Measurements from ENCODE around the gene ACE.
A peak's percentile ranks its signal among the peaks of the same experiment; 100 is the strongest.
"Not testable (repeated sequence)": the region's sequence is repeated elsewhere in the genome, so short reads cannot be mapped to it uniquely, and the experiment has no call there.

The ACE gene

DNA sequence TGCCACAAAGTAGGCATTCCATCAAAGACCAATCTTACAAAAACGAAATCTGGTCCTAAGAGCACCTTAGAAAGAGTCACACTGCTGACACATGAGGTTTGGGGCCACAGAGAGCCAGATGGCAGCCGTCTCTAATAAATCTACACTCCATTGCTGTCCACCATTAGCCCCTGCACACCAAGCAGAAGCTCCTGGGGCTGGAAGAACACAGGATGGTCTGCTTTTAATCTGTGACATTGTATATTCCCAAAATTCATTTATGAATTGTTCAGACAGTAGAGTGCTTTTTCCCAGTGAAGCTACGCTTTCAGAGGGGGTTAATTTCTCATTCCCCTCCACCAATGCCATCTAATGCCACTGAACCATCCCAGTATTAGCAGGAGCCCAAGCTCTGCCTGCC, 32.4 kb upstream of the ACE start:
- DNase-seq (ENCODE audit: low read depth): no peak

DNA sequence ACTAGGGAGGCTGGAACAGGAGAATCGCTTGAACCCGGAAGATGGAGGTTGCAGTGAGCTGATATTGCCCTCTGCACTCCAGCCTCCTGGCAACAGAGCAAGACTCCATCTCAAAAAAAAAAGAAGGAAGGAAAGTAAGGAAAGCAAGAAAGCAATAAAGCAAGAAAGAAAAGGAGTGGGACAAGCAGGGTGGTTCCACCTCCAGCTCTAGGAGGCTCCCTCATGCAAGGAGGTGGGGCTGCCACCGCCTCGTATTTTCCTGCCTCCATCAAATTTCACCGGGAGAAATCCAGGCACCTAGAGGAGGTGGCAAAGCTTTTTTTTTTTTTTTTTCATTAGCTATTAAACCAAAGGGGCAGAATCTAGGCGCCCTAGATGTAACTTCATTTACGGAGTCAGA, 31.8 kb upstream of the ACE start:
- DNase-seq (ENCODE audit: low read depth): no peak

- peak; percentile 40 for DNase-seq (ENCODE audit: low read depth)
Measured at GRCh38 chr17:63445571-63445953, 31.3 kb upstream of the ACE start.

GRCh38 chr17:63445954-63446752, 30.7 kb upstream of the ACE start, which contains the start of gene CYB561:
Gene CYB561 (minus strand): TSS chr17:63446306. CDS start chr17:63437547, 8,759 bp downstream.
- peak; percentile 45 for DNase-seq (ENCODE audit: low read depth)

- peak; percentile 17 for DNase-seq (ENCODE audit: low read depth)
Measured at GRCh38 chr17:63446753-63447470, 29.9 kb upstream of the ACE start.

DNA sequence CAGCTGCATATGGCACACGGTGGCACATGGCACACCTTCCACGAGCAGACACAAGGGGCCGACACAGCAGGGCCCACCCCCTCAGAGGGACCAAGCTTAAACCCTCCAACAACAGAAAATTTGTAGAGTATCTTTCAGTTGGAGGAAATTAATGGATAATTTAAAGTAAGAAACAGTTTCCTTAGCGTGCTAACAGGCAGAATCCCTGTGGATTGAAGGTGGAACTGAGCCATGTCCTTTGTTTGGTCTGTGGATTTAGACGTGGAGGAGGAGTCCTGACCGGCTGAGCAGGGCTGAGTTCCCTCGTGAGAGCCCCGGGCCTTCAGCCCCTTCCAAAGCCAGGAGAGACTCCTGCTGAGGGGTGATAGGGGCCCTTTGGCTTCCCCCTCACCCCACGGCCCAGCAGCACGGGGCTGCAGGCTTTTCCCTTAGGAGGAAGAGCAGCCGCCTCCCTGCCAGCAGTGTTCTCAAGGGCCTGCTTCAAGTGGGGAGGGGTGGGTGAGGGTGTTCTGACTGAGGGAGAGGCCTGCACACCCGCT, 29.3 kb upstream of the ACE start:
- DNase-seq (ENCODE audit: low read depth): no peak

DNA sequence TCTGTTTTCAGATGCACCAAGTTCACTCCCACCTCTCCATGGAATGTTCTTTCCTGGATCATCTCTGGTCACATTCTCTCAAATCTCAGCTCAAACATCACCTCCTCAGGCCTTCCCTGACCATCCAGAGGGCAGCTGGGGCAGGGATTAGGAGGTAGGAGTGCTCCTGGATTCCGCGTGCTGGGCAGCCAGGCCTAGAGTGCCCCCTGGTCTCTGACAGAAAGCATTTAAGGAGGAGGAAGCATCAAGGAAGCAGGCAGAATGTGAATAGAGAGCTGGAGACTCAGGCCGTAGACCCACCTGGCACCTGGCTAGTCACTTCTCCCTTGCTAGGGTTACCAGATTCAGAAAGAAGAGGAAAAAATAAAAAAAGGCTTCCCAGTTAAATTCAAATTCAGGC, 28.2 kb upstream of the ACE start:
- no peak for DNase-seq (ENCODE audit: low read depth)

DNA sequence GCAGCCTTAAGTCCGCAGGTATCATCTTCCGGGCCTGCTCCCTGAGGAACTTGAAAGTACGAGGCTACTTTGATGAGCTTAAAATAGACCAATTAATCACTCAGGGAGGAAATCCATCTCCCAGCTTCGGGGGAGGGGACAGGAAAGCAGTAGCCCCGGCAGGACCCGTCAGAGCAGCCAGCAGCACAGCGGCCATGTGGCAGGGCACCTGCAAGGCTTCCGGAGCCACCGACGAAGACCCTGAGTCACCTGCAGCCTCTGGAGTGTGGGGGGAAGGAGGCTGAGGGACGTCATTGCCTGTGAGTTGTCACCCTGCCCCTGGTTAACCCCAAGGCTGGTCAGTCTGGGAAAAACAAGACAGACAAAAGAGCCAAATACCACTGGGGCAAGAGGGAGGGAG, 26.3 kb upstream of the ACE start:
- DNase-seq (ENCODE audit: low read depth): no peak

- DNase-seq (ENCODE audit: low read depth): no peak
Measured at GRCh38 chr17:63451150-63451549, 25.7 kb upstream of the ACE start.

GRCh38 chr17:63452046-63452961, 24.6 kb upstream of the ACE start:
- no peak for DNase-seq (ENCODE audit: low read depth)

DNA sequence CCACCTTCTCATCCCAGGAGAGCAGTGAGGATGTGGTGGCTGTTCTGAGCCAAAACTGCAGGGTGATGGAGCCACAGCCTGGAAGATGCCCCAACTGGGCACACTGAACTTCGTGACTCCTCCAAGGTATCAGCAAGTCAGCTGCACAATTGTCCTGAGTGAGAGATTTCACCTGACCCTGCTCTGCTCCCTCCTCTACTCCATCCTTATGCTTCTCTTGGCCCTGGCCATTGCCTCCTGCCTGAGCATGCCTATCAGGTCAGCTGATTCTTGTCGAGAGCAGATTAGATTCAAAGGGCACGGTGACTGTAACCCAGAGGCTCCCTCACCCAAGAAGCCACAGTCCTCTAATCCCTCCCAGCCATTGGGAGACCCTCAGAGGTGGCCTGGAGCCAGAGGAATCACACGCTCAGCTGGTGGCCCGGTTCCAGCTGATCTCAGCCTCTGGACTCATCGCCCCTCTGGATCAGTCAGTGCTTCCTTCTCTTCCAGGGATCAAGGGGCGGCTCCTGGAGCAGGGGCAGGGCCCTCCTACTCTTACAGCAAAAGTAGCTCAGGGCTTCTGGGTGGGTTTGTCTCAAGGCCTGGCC, 23.8 kb upstream of the ACE start:
- DNase-seq (ENCODE audit: low read depth): no peak

GRCh38 chr17:63454357-63454756, 22.5 kb upstream of the ACE start:
- not testable (repeated sequence) for DNase-seq (ENCODE audit: low read depth)

DNA sequence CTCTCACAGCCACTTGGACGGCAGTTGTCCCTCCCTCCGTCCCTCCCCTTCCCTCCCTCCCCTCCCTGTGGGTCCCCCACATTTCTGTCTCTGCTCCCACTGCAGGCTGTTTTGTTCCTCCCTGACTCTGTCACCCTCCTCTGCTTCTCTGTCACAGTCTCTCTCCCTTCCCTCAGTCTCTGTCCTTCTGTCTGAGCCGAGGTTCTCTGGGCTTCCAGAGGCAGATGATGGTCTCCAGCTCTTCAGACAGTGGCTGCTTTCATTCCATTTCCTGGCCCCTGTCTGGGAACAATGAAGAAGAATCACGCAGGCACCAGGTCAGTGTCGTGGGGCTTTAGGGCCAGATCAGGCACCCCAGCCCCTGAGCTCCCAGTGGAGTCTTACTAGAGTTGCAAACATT, 21.9 kb upstream of the ACE start:
- DNase-seq (ENCODE audit: low read depth): no peak

GRCh38 chr17:63455417-63455816, 21.4 kb upstream of the ACE start:
- DNase-seq (ENCODE audit: low read depth): no peak

DNA sequence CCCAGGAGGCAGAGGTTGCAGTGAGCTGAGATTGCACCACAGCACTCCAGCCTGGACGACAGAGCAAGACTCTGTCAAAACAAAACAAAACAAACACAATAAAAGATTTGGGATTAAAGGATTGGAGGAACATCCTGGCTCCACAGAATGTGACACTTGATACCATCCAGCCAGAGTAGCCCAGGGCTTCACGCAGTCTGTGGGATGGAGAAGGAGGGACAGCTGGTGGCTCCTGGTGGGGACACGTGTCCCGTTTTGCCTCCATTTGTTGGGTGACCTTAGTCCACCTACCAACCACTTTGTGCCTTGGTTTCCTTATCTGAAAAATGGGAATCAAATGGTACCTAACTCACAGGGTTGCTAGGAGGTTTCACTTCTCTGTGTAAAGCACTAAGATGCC, 18.4 kb upstream of the ACE start:
- no peak for DNase-seq (ENCODE audit: low read depth)

DNA sequence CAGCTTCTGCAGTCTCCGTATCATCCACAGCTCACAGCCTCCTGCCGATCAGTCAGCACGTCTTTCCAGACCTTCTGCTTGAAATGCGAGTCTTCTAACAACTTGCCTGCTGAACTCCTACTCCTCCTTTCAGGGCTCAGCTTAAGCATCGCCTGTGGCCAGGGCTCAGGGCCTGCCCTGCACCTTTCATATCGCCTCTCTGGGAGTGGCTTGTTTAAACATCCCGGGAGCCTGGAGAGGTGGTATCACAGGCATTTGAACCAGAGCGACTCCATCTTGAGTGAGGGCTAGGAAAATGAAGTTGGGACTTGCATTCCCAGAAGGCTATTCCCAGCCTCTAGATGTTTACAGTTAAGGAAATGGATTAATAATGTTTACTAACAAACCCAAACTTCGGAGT, 16.8 kb upstream of the ACE start:
- no peak for DNase-seq (ENCODE audit: low read depth)

DNA sequence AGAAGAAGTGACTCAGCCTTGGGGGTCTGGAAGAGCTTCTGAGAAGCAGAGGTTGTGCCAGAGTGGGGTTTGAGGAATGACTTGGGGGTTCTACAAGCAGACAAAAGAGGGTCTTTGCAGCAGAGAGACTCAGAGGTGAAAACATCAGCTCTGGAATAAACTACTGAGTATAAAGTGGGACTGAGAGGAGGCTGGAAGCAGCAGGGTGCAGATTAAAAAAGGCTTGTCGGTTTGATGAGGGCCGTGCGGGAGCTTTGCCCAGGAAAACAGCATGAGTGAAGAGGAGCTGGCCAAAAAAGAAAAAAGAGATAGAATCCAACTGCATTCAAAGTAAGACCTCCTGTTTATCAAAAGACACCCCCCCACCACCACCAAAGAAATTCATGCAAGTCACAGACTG, 13.1 kb upstream of the ACE start:
- no peak for DNase-seq (ENCODE audit: low read depth)

DNA sequence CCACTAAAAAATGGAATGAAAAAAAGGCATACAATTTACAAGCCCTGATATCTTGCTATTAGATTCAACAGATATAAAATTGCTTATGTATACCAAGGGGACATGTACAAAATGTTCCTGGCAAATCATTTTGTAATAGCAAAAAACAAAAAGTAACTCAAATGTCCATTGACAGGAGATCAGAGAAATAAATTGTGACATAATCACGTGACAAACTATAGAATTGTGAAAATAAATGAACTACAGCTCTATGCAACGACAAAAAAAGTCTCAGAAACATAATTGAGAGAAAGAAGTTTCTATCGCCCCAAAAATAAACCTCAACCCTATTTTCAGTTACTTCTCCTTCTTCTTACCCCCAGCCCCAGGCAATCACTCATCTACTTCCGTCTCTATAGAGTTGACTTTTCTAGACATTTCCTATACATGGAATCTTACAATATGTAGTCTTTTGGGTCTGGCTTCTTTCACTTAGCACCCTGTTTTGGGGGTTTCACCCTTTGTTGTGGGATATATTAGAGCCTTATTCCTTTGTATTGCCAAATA, 12.1 kb upstream of the ACE start:
- DNase-seq (ENCODE audit: low read depth): no peak

- DNase-seq (ENCODE audit: low read depth): not testable (repeated sequence)
Measured at GRCh38 chr17:63468099-63468498, 8.8 kb upstream of the ACE start.

GRCh38 chr17:63474174-63474573, 2.7 kb upstream of the ACE start:
- DNase-seq (ENCODE audit: low read depth): no peak

All from activated T-cell treated with anti-CD3 and anti-CD28 coated beads for 1 hour (primary cell).